Upper lobe of left lung (tissue), 4 donors: ENCODE results near the gene PERP.

ENCODE experiments used
- EP300 ChIP-seq, 4 donors: sonication (generic); formaldehyde crosslinking; IDR thresholded peaks; one replicate each; pipeline ENCODE4 v1.5.1; 2017; ENCODE audit warnings: antibody characterized with exemption in 4 of 4, control low read depth in 2 of 4
- POLR2A ChIP-seq, 4 donors: fragments of 450-650 bp; IDR thresholded peaks; one replicate each; pipeline ENCODE4 v1.5.1; 2016 to 2017; ENCODE audit warnings: antibody characterized with exemption in 4 of 4, mild to moderate bottlenecking in 2 of 4
- POLR2AphosphoS5 ChIP-seq, 2 donors: sonication (generic); formaldehyde crosslinking; IDR thresholded peaks; one replicate each; pipeline ENCODE4 v1.5.1; 2017; ENCODE audit warnings: antibody characterized with exemption in 2 of 2
- TF ChIP-seq, protein P1 (sequence below), 6 experiments: fragments of 450-650 bp in 4 of 6; fragments of 200-600 bp in 2 of 6; sonication (generic) in 2 of 6; IDR thresholded peaks; one replicate each; pipeline ENCODE4 v1.5.1; 2016 to 2019; ENCODE audit warnings: antibody characterized with exemption in 6 of 6

DNA sequence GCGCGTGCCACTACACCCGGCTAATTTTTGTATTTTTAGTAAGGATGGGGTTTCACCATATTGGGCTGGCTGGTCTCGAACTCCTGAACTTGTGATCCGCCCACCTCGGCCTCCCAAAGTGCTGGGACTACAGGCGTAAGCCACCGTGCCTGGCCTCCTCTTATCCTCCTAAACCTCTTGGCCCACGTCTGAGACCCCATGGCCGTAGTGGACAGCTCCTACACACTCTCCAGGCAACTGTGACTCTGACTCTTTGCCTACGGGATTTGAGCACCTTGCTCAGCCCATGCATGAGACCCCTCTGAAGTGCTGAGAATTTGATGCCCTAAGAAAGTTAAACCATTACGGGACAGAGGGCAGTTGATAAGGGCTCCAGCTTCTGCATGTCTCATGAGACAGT lies 25.0 kb downstream of the PERP start:
- TF ChIP-seq, protein P1, sequence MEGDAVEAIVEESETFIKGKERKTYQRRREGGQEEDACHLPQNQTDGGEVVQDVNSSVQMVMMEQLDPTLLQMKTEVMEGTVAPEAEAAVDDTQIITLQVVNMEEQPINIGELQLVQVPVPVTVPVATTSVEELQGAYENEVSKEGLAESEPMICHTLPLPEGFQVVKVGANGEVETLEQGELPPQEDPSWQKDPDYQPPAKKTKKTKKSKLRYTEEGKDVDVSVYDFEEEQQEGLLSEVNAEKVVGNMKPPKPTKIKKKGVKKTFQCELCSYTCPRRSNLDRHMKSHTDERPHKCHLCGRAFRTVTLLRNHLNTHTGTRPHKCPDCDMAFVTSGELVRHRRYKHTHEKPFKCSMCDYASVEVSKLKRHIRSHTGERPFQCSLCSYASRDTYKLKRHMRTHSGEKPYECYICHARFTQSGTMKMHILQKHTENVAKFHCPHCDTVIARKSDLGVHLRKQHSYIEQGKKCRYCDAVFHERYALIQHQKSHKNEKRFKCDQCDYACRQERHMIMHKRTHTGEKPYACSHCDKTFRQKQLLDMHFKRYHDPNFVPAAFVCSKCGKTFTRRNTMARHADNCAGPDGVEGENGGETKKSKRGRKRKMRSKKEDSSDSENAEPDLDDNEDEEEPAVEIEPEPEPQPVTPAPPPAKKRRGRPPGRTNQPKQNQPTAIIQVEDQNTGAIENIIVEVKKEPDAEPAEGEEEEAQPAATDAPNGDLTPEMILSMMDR (IDR thresholded peaks at IDR 0.05), result no peak
- TF ChIP-seq POLR2A (IDR thresholded peaks at IDR 0.05) (no peak), POLR2AphosphoS5 (IDR thresholded peaks at IDR 0.05) (no peak), EP300 (IDR thresholded peaks at IDR 0.05) (no peak)
